IMR-90 (cell line): ENCODE data around the gene ATG7. TPM values are rescaled to one million over a fixed set of nuclear protein-coding genes. Genes with fewer than 3 reads are reported as not detected.

Source experiments
- ATAC-seq: fragments of 200-7000 bp; cut with Tn5 transposase; 2 replicates; pipeline ENCODE4 v1.9.1; 2020; ENCODE audit warnings: low read depth, mild to moderate bottlenecking, moderate library complexity
- BruUV-seq: library from RNA; stranded (reverse); fragments of 400-500 nt; replicated peaks from 2 replicates; lab custom pipeline; 2021; lab: Mats Ljungman, UMichigan
- CTCF ChIA-PET: fragments of 300-600 bp; formaldehyde crosslinking; extraction: SDS; loops from one replicate; lab custom pipeline; 2021; ENCODE audit warnings: antibody characterized with exemption; lab: Yijun Ruan, JAX
- POLR2A ChIA-PET: fragments of 300-600 bp; sonication (Branson Sonifier 250); formaldehyde crosslinking; loops from one replicate; lab custom pipeline; 2022; ENCODE audit warnings: antibody characterized with exemption; ENCODE audit not compliant: unreplicated experiment; lab: Charles Lee
- DNase-seq: peaks from one replicate; pipeline ENCODE4 v3.0.0; 2013
- H2AFZ ChIP-seq: replicated peaks from 2 replicates; pipeline ENCODE3; 2013; ENCODE audit warnings: low read length, mild to moderate bottlenecking; ENCODE audit not compliant: poor library complexity
- H2AK5ac ChIP-seq: 2 replicates; pipeline ENCODE4 v1.6.1; 2013; ENCODE audit warnings: low read depth, low read length, inconsistent platforms
- H2AK9ac ChIP-seq: replicated peaks from 2 replicates; pipeline ENCODE3; 2013; ENCODE audit warnings: mild to moderate bottlenecking, low read depth, low read length, moderate library complexity; ENCODE audit not compliant: poor library complexity
- H2BK120ac ChIP-seq: 2 replicates; pipeline ENCODE4 v1.6.1; 2013; ENCODE audit warnings: low read depth, low read length, inconsistent platforms
- H2BK15ac ChIP-seq: 3 replicates; pipeline ENCODE4 v1.6.1; 2013; ENCODE audit warnings: low read depth, low read length, inconsistent platforms
- H2BK20ac ChIP-seq: 2 replicates; pipeline ENCODE4 v1.6.1; 2013; ENCODE audit warnings: low read depth, mild to moderate bottlenecking, inconsistent platforms, low read length, moderate library complexity
- H2BK5ac ChIP-seq: 2 replicates; pipeline ENCODE4 v1.6.1; 2013; ENCODE audit warnings: mild to moderate bottlenecking, low read depth, low read length, inconsistent platforms; ENCODE audit not compliant: poor library complexity, severe bottlenecking
- H3K14ac ChIP-seq: replicated peaks from 2 replicates; pipeline ENCODE4 v1.6.1; 2013; ENCODE audit warnings: low read depth, low read length, inconsistent platforms
- H3K18ac ChIP-seq: 2 replicates; pipeline ENCODE4 v1.6.1; 2013; ENCODE audit warnings: low read depth, low read length, control low read depth
- H3K23ac ChIP-seq: 2 replicates; pipeline ENCODE4 v1.6.1; 2013; ENCODE audit warnings: low read depth, low read length, inconsistent platforms
- H3K27ac ChIP-seq: 2 replicates; pipeline ENCODE4 v1.5.1; 2013; ENCODE audit warnings: mild to moderate bottlenecking, control low read depth, low read length; ENCODE audit not compliant: insufficient read depth
- H3K27me3 ChIP-seq: 2 replicates; pipeline ENCODE4 v1.6.1; 2013; ENCODE audit warnings: low read length; ENCODE audit not compliant: control insufficient read depth, insufficient read depth
- H3K36me3 ChIP-seq: 2 replicates; pipeline ENCODE4 v1.6.1; 2013; ENCODE audit warnings: low read length, mixed read lengths; ENCODE audit not compliant: control insufficient read depth, insufficient read depth
- H3K4ac ChIP-seq: 2 replicates; pipeline ENCODE4 v1.6.1; 2013; ENCODE audit warnings: low read depth, low read length, inconsistent platforms
- H3K4me1 ChIP-seq: 2 replicates; pipeline ENCODE4 v1.6.1; 2013; ENCODE audit warnings: low read length, mixed read lengths; ENCODE audit not compliant: control insufficient read depth, insufficient read depth
- H3K4me2 ChIP-seq: 2 replicates; pipeline ENCODE4 v1.6.1; 2013; ENCODE audit warnings: low read depth, mild to moderate bottlenecking, control low read depth, low read length, moderate library complexity
- H3K4me3 ChIP-seq: 2 replicates; pipeline ENCODE4 v1.5.1; 2013; ENCODE audit warnings: low read depth, mild to moderate bottlenecking, control low read depth, low read length, moderate library complexity; ENCODE audit not compliant: insufficient read depth
- H3K56ac ChIP-seq: 2 replicates; pipeline ENCODE4 v1.6.1; 2013; ENCODE audit warnings: low read length, inconsistent platforms; ENCODE audit not compliant: insufficient read depth; ENCODE audit errors: extremely low read depth
- H3K79me1 ChIP-seq, 2 experiments: 2 replicates each; pipeline ENCODE4 v1.6.1; 2013; ENCODE audit warnings: low read length in 2 of 2, inconsistent platforms in 1 of 2, low read depth in 1 of 2
- H3K9ac ChIP-seq: 2 replicates; pipeline ENCODE4 v1.6.1; 2013; ENCODE audit warnings: low read depth, low read length, control low read depth
- H3K9me1 ChIP-seq: 2 replicates; pipeline ENCODE4 v1.6.1; 2013; ENCODE audit warnings: low read length, inconsistent platforms; ENCODE audit not compliant: insufficient read depth
- H3K9me3 ChIP-seq: 2 replicates; pipeline ENCODE4 v1.6.1; 2013; ENCODE audit warnings: low read length; ENCODE audit not compliant: control insufficient read depth, insufficient read depth
- H4K20me1 ChIP-seq: 2 replicates; pipeline ENCODE4 v1.6.1; 2013; ENCODE audit warnings: low read length, inconsistent platforms; ENCODE audit not compliant: insufficient read depth
- H4K5ac ChIP-seq: 2 replicates; pipeline ENCODE4 v1.6.1; 2013; ENCODE audit warnings: mild to moderate bottlenecking, low read depth, low read length, control low read depth
- H4K8ac ChIP-seq, 2 experiments: 2 replicates each; pipeline ENCODE4 v1.6.1; 2013; ENCODE audit warnings: low read depth in 2 of 2, low read length in 2 of 2, control low read depth in 1 of 2, inconsistent platforms in 1 of 2
- H4K91ac ChIP-seq: 2 replicates; pipeline ENCODE4 v1.6.1; 2013; ENCODE audit warnings: low read depth, low read length, inconsistent platforms; ENCODE audit not compliant: insufficient read depth
- BHLHE40 ChIP-seq: fragments of 150-350 bp; IDR thresholded peaks from 2 replicates; pipeline ENCODE4 v1.6.1; 2016; ENCODE audit warnings: mild to moderate bottlenecking, low read depth, low read length
- CEBPB ChIP-seq: IDR thresholded peaks from 2 replicates; pipeline ENCODE4 v1.6.1; 2012; ENCODE audit warnings: low read depth, low read length, improper control_type of control experiment
- CHD1 ChIP-seq: IDR thresholded peaks from 2 replicates; pipeline ENCODE4 v1.6.1; 2012; ENCODE audit warnings: low read depth, low read length, improper control_type of control experiment
- FOS ChIP-seq: fragments of 150-350 bp; IDR thresholded peaks from 2 replicates; pipeline ENCODE4 v1.6.1; 2016; ENCODE audit warnings: low read depth, low read length
- MAFK ChIP-seq: IDR thresholded peaks from 2 replicates; pipeline ENCODE4 v1.6.1; 2012; ENCODE audit warnings: low read depth, low read length, improper control_type of control experiment
- MAZ ChIP-seq: IDR thresholded peaks from 2 replicates; pipeline ENCODE4 v1.6.1; 2012; ENCODE audit warnings: low read depth, mild to moderate bottlenecking, low read length, improper control_type of control experiment, moderate library complexity, borderline replicate concordance
- MXI1 ChIP-seq: IDR thresholded peaks from 2 replicates; pipeline ENCODE4 v1.6.1; 2012; ENCODE audit warnings: low read depth, mild to moderate bottlenecking, low read length, moderate library complexity, borderline replicate concordance
- NFE2L2 ChIP-seq: fragments of 150-350 bp; IDR thresholded peaks from 2 replicates; pipeline ENCODE4 v1.6.1; 2016; ENCODE audit warnings: low read depth, mild to moderate bottlenecking, low read length
- POLR2A ChIP-seq: IDR thresholded peaks from 2 replicates; pipeline ENCODE4 v1.6.1; 2012; ENCODE audit warnings: mild to moderate bottlenecking, low read depth, low read length
- RAD21 ChIP-seq: IDR thresholded peaks from 2 replicates; pipeline ENCODE4 v1.6.1; 2012; ENCODE audit warnings: low read length, improper control_type of control experiment
- RCOR1 ChIP-seq: IDR thresholded peaks from 2 replicates; pipeline ENCODE4 v1.6.1; 2012; ENCODE audit warnings: mild to moderate bottlenecking, low read length, improper control_type of control experiment; ENCODE audit not compliant: insufficient replicate concordance
- RFX5 ChIP-seq: IDR thresholded peaks from 2 replicates; pipeline ENCODE4 v1.8.0; 2012; ENCODE audit warnings: low read depth, mild to moderate bottlenecking, low read length, moderate library complexity
- SMC3 ChIP-seq: fragments of 150-350 bp; IDR thresholded peaks from 2 replicates; pipeline ENCODE4 v1.6.1; 2016; ENCODE audit warnings: low read depth, mild to moderate bottlenecking, antibody characterized with exemption, low read length, moderate library complexity
- USF2 ChIP-seq: fragments of 150-350 bp; IDR thresholded peaks from 2 replicates; pipeline ENCODE4 v1.6.1; 2017; ENCODE audit warnings: mild to moderate bottlenecking, antibody characterized with exemption, low read length, low read depth
- WGBS, 2 experiments: methylation state at CpG; one replicate each; pipeline versions ENCODE4 v1.1.5 to v1.1.7; 2013; ENCODE audit warnings: missing lambda C conversion rate in 2 of 2; ENCODE audit not compliant: insufficient read length in 1 of 2; ENCODE audit errors: extremely low coverage in 2 of 2; 5-methylcytosine and 5-hydroxymethylcytosine counted together
- dilution Hi-C: fragments of 300-500 bp; cut with HindIII; formaldehyde crosslinking; loops from one replicate; pipeline ENCODE4 v1.14.3; 2018; ENCODE audit warnings: low sequenced_read_pairs; ENCODE audit not compliant: unreplicated experiment
- in situ Hi-C: fragments of 300-500 bp; cut with MboI; formaldehyde crosslinking; loops from 3 replicates; pipeline ENCODE4 v1.14.3; 2019; ENCODE audit warnings: low sequenced_read_pairs, inconsistent platforms, mixed read lengths
- intact Hi-C: fragments of 100-400 bp; cut with micrococcal nuclease; formaldehyde crosslinking; loops from 2 replicates; pipeline ENCODE4 v1.10.0; 2022
- polyA plus RNA-seq, 3 experiments: library from polyadenylated mRNA; depleted of rRNA; stranded (reverse); fragments of >200 nt; gene quantifications; 2 replicates each; pipeline ENCODE4 v1.2.3, GENCODE V29; 2012; ENCODE audit warnings: low replicate concordance in 1 of 3
- total RNA-seq: library from RNA; depleted of rRNA; stranded (reverse); fragments of >200 nt; gene quantifications from 2 replicates; pipeline ENCODE4 v1.2.3, GENCODE V29; 2012
- TF ChIP-seq, protein P1 (sequence below): conservative IDR thresholded peaks from 2 replicates; pipeline ENCODE4 v1.5.1; 2012; ENCODE audit warnings: mild to moderate bottlenecking, low read depth, low read length, improper control_type of control experiment
- TF ChIP-seq, protein P2 (sequence below): fragments of 150-350 bp; IDR thresholded peaks from 2 replicates; pipeline ENCODE4 v1.6.1; 2016; ENCODE audit warnings: low read depth, mild to moderate bottlenecking, low read length, moderate library complexity, borderline replicate concordance

ATG7 gene
- total and polyA plus RNA-seq, 2 of the 4 experiments (the other 2 are of a cell fraction), result 15.6 to 51.4 TPM

DNA sequence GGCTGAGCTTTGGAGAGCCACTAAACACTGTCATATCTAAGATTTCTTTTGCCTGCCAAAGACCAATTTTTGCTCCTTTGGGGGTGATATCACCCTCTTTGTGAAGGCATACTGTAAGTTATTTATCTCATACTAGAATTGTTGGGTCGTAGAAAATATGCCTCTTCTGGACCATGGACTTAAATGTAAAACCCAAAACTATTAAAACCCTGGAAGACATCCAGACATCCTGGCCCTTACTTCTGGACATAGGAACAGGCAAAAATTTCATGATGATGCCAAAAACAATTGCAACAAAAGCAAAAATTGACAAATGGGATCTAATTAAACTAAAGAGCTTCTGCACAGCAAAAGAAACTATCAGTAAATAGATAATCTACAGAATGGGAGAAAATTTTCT lies 172.2 kb downstream of the ATG7 start:
- in situ Hi-C loops (no loop called here), dilution Hi-C loops (no loop called here), intact Hi-C loops (loop anchor here (1.0 kb wide), 1 partner anchor 9 kb away; no protein-coding TSS in a partner anchor)
- Histone ChIP-seq H3K9me1 (no peaks in the 10 kb centered on the region), H3K4me1 (no peaks in the 10 kb centered on the region), H3K4me3 (no peak overlapping the region), H2AFZ (no peak overlapping the region), H2BK120ac (no peak overlapping the region), H3K36me3 (no peaks in the 10 kb centered on the region), H3K27ac (no peak overlapping the region), H3K4me2 (no peak overlapping the region), H3K79me1 (peaks cover 0 to 3% of the 10 kb centered on the region in 2 experiments; a peak in 2 of 4 replicates), H3K18ac (no peak overlapping the region), H3K9ac (no peak overlapping the region), H4K5ac (no peak overlapping the region), H2BK5ac (no peak overlapping the region), H2AK5ac (no peak overlapping the region), H3K9me3 (no peaks in the 10 kb centered on the region), H3K4ac (no peak overlapping the region), H3K27me3 (no peaks in the 10 kb centered on the region), H4K91ac (no peak overlapping the region), H4K20me1 (no peaks in the 10 kb centered on the region), H2AK9ac (no peak overlapping the region), H2BK15ac (no peak overlapping the region), H3K23ac (no peak overlapping the region), H2BK20ac (no peak overlapping the region), H3K56ac (no peak overlapping the region), H4K8ac (no peak overlapping the region), H3K14ac (no peak overlapping the region)
- TF ChIP-seq CHD1 (no peak), RFX5 (no peak), USF2 (no peak), MAFK (no peak), POLR2A (no peak), MXI1 (no peak), NFE2L2 (no peak), MAZ (no peak), BHLHE40 (no peak), RCOR1 (no peak), FOS (no peak), CEBPB (no peak), RAD21 (no peak), SMC3 (no peak)
- TF ChIP-seq, protein P1, sequence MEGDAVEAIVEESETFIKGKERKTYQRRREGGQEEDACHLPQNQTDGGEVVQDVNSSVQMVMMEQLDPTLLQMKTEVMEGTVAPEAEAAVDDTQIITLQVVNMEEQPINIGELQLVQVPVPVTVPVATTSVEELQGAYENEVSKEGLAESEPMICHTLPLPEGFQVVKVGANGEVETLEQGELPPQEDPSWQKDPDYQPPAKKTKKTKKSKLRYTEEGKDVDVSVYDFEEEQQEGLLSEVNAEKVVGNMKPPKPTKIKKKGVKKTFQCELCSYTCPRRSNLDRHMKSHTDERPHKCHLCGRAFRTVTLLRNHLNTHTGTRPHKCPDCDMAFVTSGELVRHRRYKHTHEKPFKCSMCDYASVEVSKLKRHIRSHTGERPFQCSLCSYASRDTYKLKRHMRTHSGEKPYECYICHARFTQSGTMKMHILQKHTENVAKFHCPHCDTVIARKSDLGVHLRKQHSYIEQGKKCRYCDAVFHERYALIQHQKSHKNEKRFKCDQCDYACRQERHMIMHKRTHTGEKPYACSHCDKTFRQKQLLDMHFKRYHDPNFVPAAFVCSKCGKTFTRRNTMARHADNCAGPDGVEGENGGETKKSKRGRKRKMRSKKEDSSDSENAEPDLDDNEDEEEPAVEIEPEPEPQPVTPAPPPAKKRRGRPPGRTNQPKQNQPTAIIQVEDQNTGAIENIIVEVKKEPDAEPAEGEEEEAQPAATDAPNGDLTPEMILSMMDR, result no peak
- TF ChIP-seq, protein P2, sequence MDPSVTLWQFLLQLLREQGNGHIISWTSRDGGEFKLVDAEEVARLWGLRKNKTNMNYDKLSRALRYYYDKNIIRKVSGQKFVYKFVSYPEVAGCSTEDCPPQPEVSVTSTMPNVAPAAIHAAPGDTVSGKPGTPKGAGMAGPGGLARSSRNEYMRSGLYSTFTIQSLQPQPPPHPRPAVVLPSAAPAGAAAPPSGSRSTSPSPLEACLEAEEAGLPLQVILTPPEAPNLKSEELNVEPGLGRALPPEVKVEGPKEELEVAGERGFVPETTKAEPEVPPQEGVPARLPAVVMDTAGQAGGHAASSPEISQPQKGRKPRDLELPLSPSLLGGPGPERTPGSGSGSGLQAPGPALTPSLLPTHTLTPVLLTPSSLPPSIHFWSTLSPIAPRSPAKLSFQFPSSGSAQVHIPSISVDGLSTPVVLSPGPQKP, result no peak
- DNase-seq, result no peak
- CTCF ChIA-PET, result no interaction called here
- no CpG with 5 or more reads among the region's 1 CpG for WGBS, 2 experiments
- POLR2A ChIA-PET, result no interaction called here
- BruUV-seq, result no TSS peak
- ATAC-seq, result no peak
